GM11168 (cell line): ENCODE data around the gene OTUD4.
"Not testable (repeated sequence)": the region's sequence is repeated elsewhere in the genome, so short reads cannot be mapped to it uniquely, and the experiment has no call there.

Experiments used
- in situ Hi-C: fragments of 300-500 bp; cut with MboI; formaldehyde crosslinking; loops from one replicate; pipeline ENCODE4 v1.12.0; 2022; ENCODE audit warnings: low sequenced_read_pairs; ENCODE audit not compliant: unreplicated experiment

The OTUD4 gene

DNA sequence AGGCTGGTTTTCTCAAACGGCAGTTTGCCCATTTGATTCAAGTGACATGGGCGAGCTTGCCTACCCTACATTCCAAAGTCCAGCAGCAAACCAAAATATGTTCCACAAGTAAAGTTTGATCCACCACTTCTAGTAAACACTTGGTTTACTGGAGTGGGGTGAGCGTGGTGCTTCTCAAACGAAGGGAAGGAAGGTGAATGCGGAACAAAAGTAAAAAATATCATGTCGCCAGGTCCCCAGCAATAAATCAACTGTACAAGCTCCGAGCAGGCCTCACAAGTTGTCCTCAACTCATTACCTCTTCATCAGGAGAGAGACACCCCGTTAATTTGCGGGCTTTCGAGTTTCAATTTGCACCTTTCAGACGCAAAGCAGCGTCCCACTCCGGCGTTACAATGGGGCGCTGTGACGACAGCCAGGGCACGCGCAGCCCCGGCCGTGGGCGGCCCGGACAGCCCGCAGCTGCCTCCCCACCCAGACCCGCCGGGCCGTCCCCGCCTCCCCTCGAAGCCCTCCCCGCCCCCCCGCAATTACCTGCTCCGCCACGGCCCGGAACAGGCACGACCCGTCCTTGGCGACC lies 1.0 kb downstream of the OTUD4 start:
- in situ Hi-C loops, result no loop called here

DNA sequence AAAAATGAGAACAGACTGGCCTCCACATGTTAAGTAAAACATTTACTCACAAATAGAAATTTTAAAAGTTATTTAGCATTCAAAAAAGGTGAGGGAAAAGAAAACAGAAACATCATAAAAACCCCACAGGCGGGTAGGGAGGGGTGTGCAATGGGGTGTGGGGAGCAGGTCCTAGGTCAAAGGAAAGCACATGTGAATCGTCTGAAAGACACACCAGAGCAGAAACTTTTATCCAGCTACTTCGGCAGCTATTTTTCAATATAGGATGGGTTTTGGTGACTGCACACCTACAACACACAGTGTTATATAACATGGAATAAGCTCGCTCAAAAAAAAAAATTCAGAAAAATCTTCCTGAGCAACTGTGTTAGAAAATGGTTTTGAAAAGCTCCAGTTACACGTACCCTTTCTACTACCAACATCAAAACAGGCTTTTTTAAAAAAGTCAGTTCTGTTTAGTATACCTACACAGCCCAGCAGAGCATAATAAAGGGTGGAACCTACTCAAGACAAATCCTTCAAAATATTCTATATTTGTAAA lies 1.6 kb downstream of the OTUD4 start:
- in situ Hi-C loops, result no loop called here

DNA sequence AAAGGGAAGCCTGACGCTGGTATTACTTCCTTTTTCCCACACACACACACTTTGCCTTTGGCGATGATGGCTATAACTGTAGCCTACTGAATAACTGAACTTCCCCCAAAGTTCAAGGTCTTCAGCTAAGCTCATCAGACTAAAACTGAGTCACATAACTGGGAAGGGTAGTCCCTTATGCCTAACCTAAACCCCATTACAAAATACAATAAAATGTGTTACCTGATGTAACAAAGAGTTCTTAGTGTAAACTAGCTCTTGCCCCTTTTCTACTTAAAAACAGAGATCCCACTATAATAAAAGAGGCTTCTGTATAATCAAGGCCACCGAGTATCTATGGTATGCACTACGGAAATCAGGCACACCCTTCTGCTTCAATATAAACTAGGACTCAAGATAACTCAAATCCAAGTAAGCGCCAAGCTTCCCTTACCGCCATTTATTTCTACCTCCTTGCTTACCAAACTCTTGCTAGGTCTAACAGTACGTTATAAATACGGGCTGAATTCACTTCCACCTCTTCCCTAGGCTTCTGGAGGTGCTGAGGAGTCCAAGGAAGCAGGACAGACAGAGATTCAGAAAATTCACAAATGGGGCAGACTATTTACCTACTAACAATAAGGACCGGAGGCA lies 2.4 kb downstream of the OTUD4 start:
- in situ Hi-C loops, result no loop called here

DNA sequence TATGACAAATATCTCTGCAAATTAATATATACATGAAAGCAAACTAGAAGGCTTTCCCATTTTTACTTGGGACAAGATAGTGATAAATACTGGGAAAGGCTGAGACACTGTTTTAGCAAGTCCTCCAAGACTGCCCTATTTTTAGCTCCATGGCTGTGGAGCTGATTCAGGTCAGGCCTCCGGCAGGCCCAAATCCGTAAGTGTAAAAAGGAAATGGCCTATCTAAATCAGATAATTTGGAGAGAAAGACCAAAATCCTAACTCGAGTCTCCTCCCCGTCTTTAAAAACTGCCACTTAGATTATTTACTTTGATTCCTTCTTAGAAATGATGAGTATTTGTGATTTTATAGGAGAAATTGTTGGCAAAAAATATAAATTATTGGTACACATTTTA lies 2.9 kb downstream of the OTUD4 start:
- in situ Hi-C loops, result no loop called here

DNA sequence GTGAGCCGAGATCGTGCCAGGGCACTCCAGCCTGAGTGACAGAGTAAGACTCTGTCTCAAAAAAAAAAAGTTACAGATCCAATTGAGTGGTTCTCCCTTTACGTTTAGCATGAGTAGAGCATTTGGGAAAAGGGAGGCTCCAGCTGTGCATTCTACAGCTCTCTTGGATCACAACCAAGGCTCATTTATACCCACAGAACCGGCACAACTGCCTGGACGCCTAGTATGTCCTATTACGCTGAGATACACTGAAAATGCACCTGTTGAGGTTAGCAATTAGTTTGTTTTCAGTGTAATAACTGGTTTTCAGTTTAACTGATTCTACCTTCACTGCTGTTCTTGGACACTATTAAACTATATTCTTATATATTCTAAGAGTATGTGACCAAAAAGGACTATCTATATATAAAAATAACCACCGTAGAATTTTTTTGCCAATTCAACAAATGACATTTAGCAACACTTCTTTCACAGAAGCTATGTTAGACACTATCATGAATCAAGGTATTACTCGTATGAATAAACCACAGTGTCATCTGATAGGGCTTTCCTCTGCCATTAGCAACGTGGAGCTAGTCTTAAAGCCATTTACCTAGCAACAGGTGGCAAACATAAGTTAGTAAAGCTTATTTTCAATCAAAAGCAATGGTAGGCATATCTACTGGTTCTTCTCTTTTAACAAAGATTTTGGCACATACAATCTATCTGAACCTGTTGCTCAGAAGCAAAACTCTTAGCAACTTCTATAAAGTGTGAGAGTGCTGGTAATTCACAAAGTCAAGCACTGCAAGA lies 3.6 kb downstream of the OTUD4 start:
- in situ Hi-C loops, result no loop called here

DNA sequence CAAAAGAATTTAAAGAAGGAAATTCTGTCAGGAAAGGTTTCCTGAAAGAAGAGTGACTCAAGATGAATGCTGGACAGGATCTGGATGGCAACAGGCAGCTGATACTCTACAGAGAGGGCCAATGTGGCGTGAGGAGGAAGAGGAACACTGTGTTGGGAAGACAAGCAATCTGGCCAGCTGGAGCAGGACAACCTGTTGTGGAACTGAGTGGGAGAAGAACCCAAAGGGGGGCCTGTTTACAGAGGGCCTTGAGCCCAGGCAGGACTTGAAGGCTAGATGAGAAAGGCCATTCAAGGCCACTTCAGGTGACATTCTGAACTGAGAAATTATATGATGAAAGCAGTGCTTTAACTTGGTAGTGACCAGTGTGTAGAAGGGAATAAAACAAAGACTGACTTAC lies 8.5 kb downstream of the OTUD4 start:
- in situ Hi-C loops, result no loop called here

DNA sequence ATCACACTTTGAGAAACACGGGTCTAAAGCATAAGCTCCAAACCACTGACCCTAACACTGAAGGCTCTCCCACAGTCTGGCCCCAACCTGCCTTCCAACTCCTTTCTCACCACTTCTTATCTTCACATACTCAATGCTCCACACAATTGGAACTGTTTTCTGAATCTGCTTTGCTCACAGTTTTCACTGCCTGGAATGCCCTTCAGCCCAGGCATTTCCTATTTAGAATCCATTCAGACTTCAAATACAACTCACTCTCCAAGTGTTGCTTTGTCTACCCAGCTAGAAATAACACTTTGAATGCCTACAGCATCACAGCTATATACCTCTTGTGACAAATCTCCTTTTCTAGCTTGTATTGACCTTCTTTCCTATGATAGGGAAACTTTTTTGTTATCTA lies 10.2 kb downstream of the OTUD4 start:
- in situ Hi-C loops, result no loop called here

DNA sequence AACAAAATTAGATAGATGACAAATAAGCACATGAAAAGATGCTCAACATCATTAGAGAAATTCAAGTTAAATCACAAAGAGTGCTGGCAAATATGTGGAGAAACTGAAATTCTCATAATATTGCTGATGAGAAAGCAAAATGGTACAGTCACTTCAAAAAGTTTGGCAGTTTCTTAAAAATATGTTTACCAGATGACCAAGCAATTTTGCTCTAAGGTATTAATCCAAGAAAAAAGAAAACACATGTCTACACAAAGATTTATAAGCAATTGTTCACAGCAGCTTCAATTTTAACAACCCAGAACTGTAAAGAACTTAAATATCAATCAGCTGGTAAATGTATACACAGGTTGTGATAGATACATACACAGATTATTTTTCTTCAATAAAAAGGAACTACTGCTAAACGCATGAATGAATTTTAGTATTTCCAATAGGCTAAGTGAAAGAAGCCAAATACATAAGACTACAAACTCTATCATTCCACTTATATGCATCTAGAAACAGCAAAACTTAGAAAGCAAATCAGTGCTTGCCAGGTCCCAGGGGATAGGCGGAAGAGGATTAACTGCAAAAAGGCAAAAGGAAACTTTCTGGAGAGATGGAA lies 11.7 kb downstream of the OTUD4 start:
- in situ Hi-C loops, result no loop called here

DNA sequence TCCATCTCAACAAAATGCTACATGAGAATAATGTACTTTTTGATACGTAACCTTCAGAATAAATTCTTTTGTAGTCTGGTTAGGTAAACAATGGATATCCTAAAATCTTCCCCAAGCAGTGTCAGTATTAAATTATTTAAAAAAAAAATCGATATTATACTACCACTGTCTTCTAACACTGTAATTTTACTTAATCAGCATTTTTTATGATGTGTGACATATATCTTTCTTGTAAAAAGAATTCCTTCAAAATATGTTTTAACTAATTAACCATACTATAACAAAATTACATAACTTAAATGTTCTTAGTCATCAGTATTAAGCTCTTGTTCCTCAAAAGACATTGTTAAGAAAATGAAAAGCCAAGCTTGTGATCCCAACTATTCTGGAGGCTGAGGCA lies 12.5 kb downstream of the OTUD4 start:
- in situ Hi-C loops, result no loop called here

DNA sequence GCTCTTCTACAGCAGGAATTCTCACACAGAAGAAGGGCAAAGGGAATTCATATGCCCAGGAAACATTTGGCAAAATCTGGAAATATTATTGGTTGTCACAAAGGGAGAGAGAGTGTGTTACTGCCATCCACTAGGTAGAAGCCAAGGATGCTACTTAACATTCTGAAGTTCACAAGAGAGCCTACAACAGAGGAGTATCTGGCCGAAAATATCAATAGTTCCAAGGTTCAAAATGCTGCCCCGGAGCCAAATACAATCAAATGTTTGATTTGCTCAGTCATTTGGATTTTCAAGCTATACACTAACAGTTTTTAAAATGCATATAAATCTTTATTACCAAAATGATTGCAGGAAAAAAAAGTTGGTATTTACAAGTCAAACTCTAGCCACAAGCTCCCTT lies 18.8 kb downstream of the OTUD4 start:
- in situ Hi-C loops, result no loop called here

DNA sequence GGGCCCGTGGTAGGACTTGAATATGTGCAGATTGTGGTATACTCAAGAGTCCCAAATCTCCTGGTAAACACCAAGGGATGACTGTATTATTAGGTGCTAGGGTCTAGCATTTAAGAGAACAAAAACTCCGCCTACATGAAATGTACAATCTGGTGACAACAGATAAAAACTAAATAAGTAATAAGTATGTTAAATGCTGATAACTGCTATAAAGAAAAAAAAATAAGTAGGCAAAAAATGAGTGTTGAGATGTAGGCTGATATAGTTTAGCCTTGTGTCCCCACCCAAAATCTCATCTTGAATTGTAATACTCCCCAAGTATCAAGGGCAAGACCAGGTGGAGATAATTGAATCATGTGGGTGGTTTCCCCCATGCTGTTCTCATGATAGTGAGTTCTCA lies 23.4 kb downstream of the OTUD4 start:
- in situ Hi-C loops, result loop anchor here (5.0 kb wide), 1 partner anchor 80 kb away; no protein-coding TSS in a partner anchor

DNA sequence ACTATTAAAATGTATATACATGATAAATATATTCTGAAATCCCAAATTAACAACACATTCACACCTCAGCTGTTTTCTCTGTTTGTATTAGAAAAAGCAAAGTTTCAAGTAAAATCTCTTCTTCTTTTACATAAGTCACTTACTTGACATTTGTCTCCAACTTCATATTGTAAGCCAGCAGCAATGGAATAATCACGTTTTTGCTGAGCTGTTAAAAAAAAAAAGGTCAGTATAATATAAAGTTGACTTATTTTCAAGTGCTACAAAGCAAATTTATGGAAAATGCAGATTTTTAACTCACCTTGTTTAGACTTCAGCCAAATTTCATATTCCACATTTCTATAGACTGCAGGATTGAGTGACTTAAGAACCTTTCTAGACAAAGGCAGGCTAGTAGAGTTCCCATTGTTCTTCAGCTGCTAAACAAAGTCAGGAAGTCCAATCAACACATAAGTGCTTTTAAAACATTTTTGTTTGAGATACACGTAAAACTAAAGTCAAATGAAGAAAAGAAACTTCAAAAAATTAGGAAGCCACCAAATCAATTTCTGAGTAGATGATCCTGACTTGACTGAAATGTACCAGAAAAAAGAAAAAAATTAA lies 25.0 kb downstream of the OTUD4 start:
- in situ Hi-C loops, result loop anchor here (5.0 kb wide), 1 partner anchor 82 kb away; no protein-coding TSS in a partner anchor

DNA sequence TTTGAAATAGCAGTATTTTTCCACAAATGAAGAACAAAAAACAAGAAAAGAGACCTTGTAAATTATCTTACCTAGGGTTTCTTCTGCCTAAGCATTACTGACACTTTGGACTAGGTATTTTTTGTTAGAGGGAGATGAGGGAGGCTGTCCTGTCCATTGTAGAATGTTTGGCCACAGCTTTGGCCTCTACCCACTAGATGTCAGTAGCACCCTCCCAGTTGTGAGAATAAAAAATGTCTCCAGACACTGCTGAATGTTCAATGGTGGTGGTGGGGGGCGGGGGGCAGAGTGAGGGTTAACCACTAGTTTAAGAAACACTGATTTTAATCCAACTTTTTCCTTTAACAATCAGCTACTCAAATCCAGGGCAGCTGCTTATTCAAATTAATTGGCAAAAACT lies 25.8 kb downstream of the OTUD4 start:
- in situ Hi-C loops, result no loop called here

DNA sequence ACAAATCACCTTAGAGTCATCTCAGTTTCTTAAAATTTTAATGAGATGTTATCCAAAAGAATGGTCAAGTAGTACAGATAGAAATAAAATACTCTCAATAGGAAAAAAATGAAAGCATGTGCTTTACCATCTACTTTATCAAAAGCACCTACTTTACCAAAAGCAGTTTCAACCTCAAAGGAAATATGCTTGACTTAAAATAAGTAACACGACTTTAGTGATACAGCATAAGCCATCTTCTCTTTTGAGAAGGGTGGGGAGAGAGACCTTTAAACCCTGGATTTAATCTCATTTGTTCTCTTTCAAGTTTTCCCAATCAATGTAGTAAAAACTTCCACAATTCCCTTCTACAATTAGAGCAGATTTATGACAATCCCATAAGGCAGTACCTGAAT lies 26.5 kb downstream of the OTUD4 start:
- in situ Hi-C loops, result no loop called here

DNA sequence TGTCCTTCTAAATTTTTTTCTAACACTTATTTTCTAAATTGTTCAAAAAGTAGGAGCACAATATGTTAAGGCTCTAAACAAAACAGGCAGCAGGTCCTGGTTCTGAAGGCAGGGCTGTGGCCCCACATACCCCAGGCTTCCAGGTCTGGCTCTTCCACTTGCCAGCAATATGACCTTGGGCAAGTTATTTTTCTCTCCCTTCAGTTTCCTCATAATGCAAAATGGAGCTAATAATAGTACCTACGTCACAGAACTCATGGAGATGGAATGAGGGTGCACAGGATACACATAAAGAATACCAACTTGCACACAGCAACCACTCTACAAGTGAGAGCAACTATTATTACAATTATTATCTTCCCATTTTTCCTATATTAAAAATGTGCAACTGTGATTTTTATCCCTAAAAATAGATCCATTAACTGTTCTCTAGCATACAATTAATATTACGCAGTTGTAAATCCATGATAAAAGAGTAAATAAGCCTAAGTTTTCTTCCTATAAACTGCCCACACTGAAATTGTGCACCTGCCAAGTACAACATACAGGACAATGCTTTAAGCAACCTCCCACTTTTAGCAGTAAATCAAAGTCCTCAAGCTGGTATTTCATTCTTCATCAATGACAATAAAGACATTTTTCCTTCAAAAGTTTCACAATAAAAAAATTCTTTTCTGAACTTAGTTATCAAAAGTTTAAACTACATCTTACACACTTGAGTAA lies 27.0 kb downstream of the OTUD4 start:
- in situ Hi-C loops, result no loop called here

DNA sequence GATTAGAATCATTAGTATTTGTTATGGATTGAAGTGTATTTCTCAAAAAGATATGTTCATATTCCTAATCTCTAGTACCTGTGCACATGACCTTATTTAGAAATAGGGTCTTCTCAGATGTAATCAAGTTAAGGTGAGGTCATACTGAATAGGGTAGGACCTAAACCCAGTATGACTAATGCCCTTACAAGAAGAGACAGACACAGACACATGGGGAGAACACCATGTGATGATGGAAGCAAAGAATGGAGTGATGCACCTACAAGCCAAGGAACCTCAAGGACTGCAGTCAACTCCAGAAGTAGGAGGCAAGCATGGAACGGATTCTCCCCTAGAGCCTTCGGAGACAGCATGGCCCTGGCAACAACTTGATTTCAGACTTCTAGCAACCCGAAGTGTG lies 31.4 kb downstream of the OTUD4 start:
- in situ Hi-C loops, result no loop called here

DNA sequence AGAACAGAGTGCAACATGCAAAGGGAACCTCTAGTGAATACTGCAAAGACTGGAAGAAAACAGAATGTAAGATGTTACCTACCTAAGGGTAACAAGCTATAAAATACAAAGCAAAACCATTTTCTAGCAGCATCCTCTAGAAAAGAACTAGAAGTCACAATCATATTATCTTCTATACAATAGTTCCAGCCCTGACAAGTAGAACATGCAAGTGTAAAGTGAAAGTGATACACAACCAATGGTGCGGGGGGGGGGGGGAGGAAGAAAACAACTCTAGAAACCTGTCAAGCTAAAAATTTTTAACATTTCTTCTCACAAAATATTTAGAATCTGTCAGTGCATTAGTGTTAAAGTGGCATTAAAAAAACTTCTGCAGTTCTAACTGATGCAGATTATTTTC lies 44.2 kb downstream of the OTUD4 start:
- in situ Hi-C loops, result not testable (repeated sequence)

DNA sequence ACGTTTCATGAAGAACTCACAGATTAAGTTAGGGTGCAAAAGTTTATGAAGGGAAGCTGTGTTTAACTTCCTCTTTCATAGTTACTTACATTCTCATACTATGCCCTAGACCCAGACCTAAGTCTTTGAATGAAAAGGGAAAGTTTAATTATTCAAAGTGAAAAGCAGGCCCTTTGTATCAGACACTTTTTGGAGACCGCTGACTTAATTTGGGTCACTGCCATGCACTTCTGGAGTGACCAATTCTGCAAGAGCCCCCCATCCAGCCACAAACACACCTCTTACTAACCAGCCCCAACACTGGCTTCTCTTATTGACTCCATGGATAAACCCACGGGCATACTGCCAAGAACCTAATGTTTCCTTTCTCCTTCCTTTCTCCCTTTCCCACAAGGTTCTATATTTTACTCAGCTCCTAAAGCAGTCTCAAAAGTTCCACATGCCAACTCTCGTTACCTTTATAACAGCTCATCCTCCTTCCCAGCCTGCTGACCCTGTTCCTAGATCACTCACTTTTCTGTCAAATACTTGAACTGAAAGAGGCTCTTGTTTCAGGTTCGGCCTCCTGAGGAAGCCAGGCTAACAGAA lies 47.8 kb downstream of the OTUD4 start:
- in situ Hi-C loops, result no loop called here

DNA sequence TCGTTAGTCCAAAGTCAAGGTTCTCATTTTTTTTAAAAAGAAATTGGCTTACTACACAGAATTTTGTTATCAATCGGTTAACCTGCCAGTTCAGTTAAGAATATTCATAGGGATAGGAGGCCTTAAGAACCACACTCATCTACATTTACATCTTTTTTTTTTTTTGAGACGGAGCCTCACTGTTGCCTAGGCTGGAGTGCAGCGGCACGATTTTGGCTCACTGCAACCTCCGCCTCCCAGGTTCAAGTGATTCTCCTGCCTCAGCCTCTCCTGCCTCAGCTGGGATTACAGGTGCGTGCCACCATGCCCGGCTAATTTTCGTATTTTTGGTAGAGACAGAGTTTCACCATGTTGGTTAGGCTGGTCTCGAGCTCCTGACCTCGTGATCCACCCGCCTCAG lies 48.5 kb downstream of the OTUD4 start:
- in situ Hi-C loops, result no loop called here
